K562 (cell line): Measurements from ENCODE around the gene CHRNG. TPM values are rescaled to one million over a fixed set of nuclear protein-coding genes. Genes with fewer than 3 reads are reported as not detected.

Experiments
- ATAC-seq: fragments of 200-7000 bp; cut with Tn5 transposase; 3 replicates; pipeline ENCODE4 v1.9.1; 2020; ENCODE audit warnings: moderate library complexity
- BruUV-seq: library from RNA; stranded (reverse); fragments of 400-500 nt; replicated peaks from 2 replicates; lab custom pipeline; 2021; lab: Mats Ljungman, UMichigan
- CTCF ChIA-PET: fragments of 300-600 bp; formaldehyde crosslinking; extraction: SDS; loops from one replicate; lab custom pipeline; 2021; ENCODE audit warnings: low intra/inter-chr PET ratio; lab: Yijun Ruan, JAX
- POLR2A ChIA-PET: fragments of 300-600, 350-650 bp; sonication (Branson Sonifier 250); formaldehyde crosslinking; extraction: SDS; loops from one replicate; lab custom pipeline; 2021; ENCODE audit warnings: antibody characterized with exemption, inconsistent platforms; lab: Yijun Ruan, JAX
- DNase-seq, 4 experiments: peaks; one replicate each; pipeline versions ENCODE4 v3.0.0 to v3.0.0-alpha.2; 2011 to 2018; ENCODE audit warnings: low spot score in 3 of 4, mixed read lengths in 3 of 4; ENCODE audit errors: extremely low read depth in 1 of 4
- FAIRE-seq: peaks from 2 replicates; lab custom pipeline; 2011; peaks lifted over from hg19 to GRCh38; lab: Jason Lieb, UNC
- H2AFZ ChIP-seq: 2 replicates; pipeline ENCODE4 v1.6.0; 2011; ENCODE audit warnings: low read depth, low read length, control low read depth, inconsistent platforms
- H3K27ac ChIP-seq: fragments of 200-600 bp; 3 replicates; pipeline ENCODE4 v1.8.0; 2011; ENCODE audit warnings: low read depth, mild to moderate bottlenecking, control low read depth, inconsistent platforms, low read length, moderate library complexity, mixed read lengths; ENCODE audit errors: extremely low read depth
- H3K27me3 ChIP-seq, 2 experiments: fragments of 300-600 bp in 1 of 2; 2 replicates in 1 of 2; 3 replicates in 1 of 2; pipeline versions ENCODE4 v1.6.0 to v1.8.0; 2011; ENCODE audit warnings: inconsistent platforms in 2 of 2, low read length in 2 of 2, mild to moderate bottlenecking in 1 of 2, mixed read lengths in 1 of 2, moderate library complexity in 1 of 2; ENCODE audit not compliant: control insufficient read depth in 2 of 2, insufficient read depth in 2 of 2
- H3K36me3 ChIP-seq: fragments of 300-600 bp; 3 replicates; pipeline ENCODE4 v1.8.0; 2011; ENCODE audit warnings: mild to moderate bottlenecking, low read length, inconsistent platforms; ENCODE audit not compliant: control insufficient read depth, insufficient read depth
- H3K4me1 ChIP-seq, 2 experiments: fragments of 200-600 bp in 1 of 2; replicated peaks in 1 of 2; 2 replicates in 1 of 2; 3 replicates in 1 of 2; pipeline versions ENCODE4 v1.5.1 to v1.8.0; 2011; ENCODE audit warnings: inconsistent platforms in 2 of 2, low read length in 2 of 2, mild to moderate bottlenecking in 1 of 2, mixed read lengths in 1 of 2, moderate library complexity in 1 of 2; ENCODE audit not compliant: control insufficient read depth in 2 of 2, insufficient read depth in 2 of 2
- H3K4me2 ChIP-seq: 2 replicates; pipeline ENCODE4 v1.6.1; 2011; ENCODE audit warnings: low read length, control low read depth, inconsistent platforms, mixed read lengths; ENCODE audit not compliant: insufficient read depth
- H3K4me3 ChIP-seq: fragments of 200-600 bp; sonication (generic), shearing (Covaris generic); 2 replicates; pipeline ENCODE4 v1.5.1; 2016; ENCODE audit warnings: control low read depth, inconsistent platforms
- H3K79me2 ChIP-seq: fragments of 200-600 bp; 3 replicates; pipeline ENCODE4 v1.8.0; 2011; ENCODE audit warnings: low read length, inconsistent platforms; ENCODE audit not compliant: control insufficient read depth, insufficient read depth
- H3K9ac ChIP-seq, 2 experiments: 2 replicates each; pipeline versions ENCODE4 v1.6.0 to v1.6.1; 2011; ENCODE audit warnings: low read depth in 2 of 2, low read length in 2 of 2, control low read depth in 1 of 2, inconsistent platforms in 1 of 2, mild to moderate bottlenecking in 1 of 2, mixed read lengths in 1 of 2; ENCODE audit not compliant: insufficient read depth in 1 of 2
- H3K9me1 ChIP-seq: one replicate; pipeline ENCODE4 v1.6.0; 2011; ENCODE audit warnings: inconsistent platforms, mild to moderate bottlenecking, low read length, moderate library complexity; ENCODE audit not compliant: control insufficient read depth, insufficient read depth
- H3K9me3 ChIP-seq: replicated peaks from 2 replicates; pipeline ENCODE4 v1.5.1; 2011; ENCODE audit warnings: low read depth, low read length, inconsistent platforms; ENCODE audit not compliant: control insufficient read depth, insufficient read depth
- H4K20me1 ChIP-seq: replicated peaks from 2 replicates; pipeline ENCODE4 v1.6.1; 2011; ENCODE audit warnings: low read length, inconsistent platforms, mixed read lengths; ENCODE audit not compliant: control insufficient read depth, insufficient read depth
- BRCA1 ChIP-seq, 2 experiments: fragments of 450-650 bp in 1 of 2; sonication (generic) in 1 of 2; formaldehyde crosslinking in 1 of 2; IDR thresholded peaks; 2 replicates each; pipeline versions ENCODE4 v1.5.0 to v1.6.1; 2017 to 2020; ENCODE audit warnings: mild to moderate bottlenecking in 1 of 2, missing genetic modification reagents in 1 of 2
- FOXJ2 ChIP-seq: fragments of 200-800 bp; sonication (Bioruptor generic); IDR thresholded peaks from 2 replicates; pipeline ENCODE4 v1.6.1; 2016; ENCODE audit warnings: missing genetic modification characterization, missing compliant biosample characterization
- HNRNPUL1 ChIP-seq: fragments of 200-400 bp; formaldehyde crosslinking; IDR thresholded peaks from 2 replicates; pipeline ENCODE4 v1.6.1; 2017; ENCODE audit warnings: low read length
- NCOA1 ChIP-seq: fragments of 450-650 bp; IDR thresholded peaks from 2 replicates; pipeline ENCODE4 v1.6.1; 2016; ENCODE audit warnings: low read depth
- NCOA6 ChIP-seq: fragments of 450-650 bp; IDR thresholded peaks from 2 replicates; pipeline ENCODE4 v1.6.1; 2017; ENCODE audit warnings: mild to moderate bottlenecking
- POLR2G ChIP-seq: fragments of 200-400 bp; formaldehyde crosslinking; IDR thresholded peaks from 2 replicates; pipeline ENCODE4 v1.6.1; 2017; ENCODE audit warnings: low read depth, mild to moderate bottlenecking, antibody characterized with exemption, low read length, moderate library complexity
- PPARD ChIP-seq: fragments of 250-450 bp; sonication (Bioruptor Pico); IDR thresholded peaks from 2 replicates; pipeline ENCODE4 v1.8.0; 2022; ENCODE audit warnings: inconsistent platforms, mild to moderate bottlenecking, moderate library complexity
- RBFOX2 ChIP-seq: fragments of 200-400 bp; formaldehyde crosslinking; IDR thresholded peaks from 2 replicates; pipeline ENCODE4 v1.6.1; 2017; ENCODE audit warnings: low read depth, mild to moderate bottlenecking, low read length, moderate library complexity
- RBM14 ChIP-seq: fragments of 200-400 bp; formaldehyde crosslinking; IDR thresholded peaks from 2 replicates; pipeline ENCODE4 v1.6.1; 2018; ENCODE audit warnings: low read depth, mild to moderate bottlenecking, low read length, moderate library complexity, borderline replicate concordance; ENCODE audit not compliant: insufficient read depth
- RUNX1 ChIP-seq: sonication (generic); IDR thresholded peaks from 2 replicates; pipeline ENCODE4 v1.6.1; 2016; ENCODE audit warnings: antibody characterized with exemption, low read depth
- SIN3B ChIP-seq: fragments of 450-650 bp; IDR thresholded peaks from 2 replicates; pipeline ENCODE4 v1.6.1; 2017; ENCODE audit warnings: low read depth, mild to moderate bottlenecking, moderate library complexity
- SMARCE1 ChIP-seq: fragments of 450-650 bp; IDR thresholded peaks from 2 replicates; pipeline ENCODE4 v1.7.1; 2016; ENCODE audit warnings: mild to moderate bottlenecking
- ZFPM2 ChIP-seq: fragments of 250-450 bp; sonication (Bioruptor Pico); IDR thresholded peaks from 2 replicates; pipeline ENCODE4 v1.5.1; 2022; ENCODE audit warnings: mild to moderate bottlenecking
- ZNF134 ChIP-seq: fragments of 250-450 bp; sonication (Bioruptor Pico); conservative IDR thresholded peaks from 2 replicates; pipeline ENCODE4 v1.4.0; 2020
- ZNF174 ChIP-seq: fragments of 250-450 bp; sonication (Bioruptor Pico); IDR thresholded peaks from 2 replicates; pipeline ENCODE4 v1.4.0; 2020; ENCODE audit warnings: mild to moderate bottlenecking
- WGBS: fragments of 100-300 bp; shearing (Covaris generic); methylation state at CpG from one replicate; pipeline ENCODE4 v1.1.6; 2016; ENCODE audit warnings: low coverage, mixed read lengths; ENCODE audit not compliant: insufficient coverage; ENCODE audit errors: missing lambda C conversion rate; 5-methylcytosine and 5-hydroxymethylcytosine counted together
- in situ Hi-C: fragments of 300-500 bp; cut with MboI; formaldehyde crosslinking; loops from 4 replicates; pipeline ENCODE4 v1.15.0; 2018; ENCODE audit warnings: inconsistent platforms, mixed read lengths
- intact Hi-C: fragments of 100-400 bp; cut with micrococcal nuclease; formaldehyde crosslinking; loops from 2 replicates; pipeline ENCODE4 v1.14.2; 2022
- polyA plus RNA-seq, 8 experiments: library from polyadenylated mRNA; depleted of rRNA in 4 of 8; stranded (reverse) in 5 of 8; unstranded in 3 of 8; fragments of >200 nt; fragmentation: Nextera tagmentation in 2 of 8; fragmentation: Illumina TruSeq in 1 of 8; extraction: Ambion mirVana in 2 of 8; extraction: Trizol in 1 of 8; gene quantifications; 2 replicates each; pipeline versions ENCODE4 v1.2.1 to v1.2.3, GENCODE V29; 2011 to 2014; ENCODE audit warnings: inconsistent platforms in 1 of 8, missing spikeins in 1 of 8
- total RNA-seq, 7 experiments: library from RNA; depleted of rRNA in 6 of 7; stranded (reverse); fragments of >200 nt in 6 of 7; fragmentation: Illumina TruSeq in 2 of 7; extraction: Trizol in 2 of 7; gene quantifications; 2 replicates each; pipeline versions ENCODE4 v1.2.1 to v1.2.3, GENCODE V29; 2011 to 2021; ENCODE audit warnings: low replicate concordance in 1 of 7
- TF ChIP-seq, protein P1 (sequence below): sonication (generic); formaldehyde crosslinking; IDR thresholded peaks from 2 replicates; pipeline ENCODE4 v1.8.0; 2022; ENCODE audit warnings: missing genetic modification reagents, mild to moderate bottlenecking, borderline replicate concordance
- TF ChIP-seq, protein P2 (sequence below): sonication (generic); formaldehyde crosslinking; IDR thresholded peaks from 2 replicates; pipeline ENCODE4 v1.9.0; 2022; ENCODE audit warnings: mild to moderate bottlenecking, missing genetic modification reagents
- TF ChIP-seq, protein P3 (sequence below), 2 experiments: fragments of 450-650 bp in 1 of 2; sonication (generic) in 1 of 2; formaldehyde crosslinking; conservative IDR thresholded peaks; 2 replicates each; pipeline versions ENCODE4 v1.4.0 to v1.8.1; 2020 to 2022; ENCODE audit warnings: mild to moderate bottlenecking in 1 of 2, missing genetic modification reagents in 1 of 2

Gene CHRNG
- total and polyA plus RNA-seq, 9 of the 15 experiments (the other 6 are each of a cell fraction or from before 2014, with no cell fraction given): not detected

DNA sequence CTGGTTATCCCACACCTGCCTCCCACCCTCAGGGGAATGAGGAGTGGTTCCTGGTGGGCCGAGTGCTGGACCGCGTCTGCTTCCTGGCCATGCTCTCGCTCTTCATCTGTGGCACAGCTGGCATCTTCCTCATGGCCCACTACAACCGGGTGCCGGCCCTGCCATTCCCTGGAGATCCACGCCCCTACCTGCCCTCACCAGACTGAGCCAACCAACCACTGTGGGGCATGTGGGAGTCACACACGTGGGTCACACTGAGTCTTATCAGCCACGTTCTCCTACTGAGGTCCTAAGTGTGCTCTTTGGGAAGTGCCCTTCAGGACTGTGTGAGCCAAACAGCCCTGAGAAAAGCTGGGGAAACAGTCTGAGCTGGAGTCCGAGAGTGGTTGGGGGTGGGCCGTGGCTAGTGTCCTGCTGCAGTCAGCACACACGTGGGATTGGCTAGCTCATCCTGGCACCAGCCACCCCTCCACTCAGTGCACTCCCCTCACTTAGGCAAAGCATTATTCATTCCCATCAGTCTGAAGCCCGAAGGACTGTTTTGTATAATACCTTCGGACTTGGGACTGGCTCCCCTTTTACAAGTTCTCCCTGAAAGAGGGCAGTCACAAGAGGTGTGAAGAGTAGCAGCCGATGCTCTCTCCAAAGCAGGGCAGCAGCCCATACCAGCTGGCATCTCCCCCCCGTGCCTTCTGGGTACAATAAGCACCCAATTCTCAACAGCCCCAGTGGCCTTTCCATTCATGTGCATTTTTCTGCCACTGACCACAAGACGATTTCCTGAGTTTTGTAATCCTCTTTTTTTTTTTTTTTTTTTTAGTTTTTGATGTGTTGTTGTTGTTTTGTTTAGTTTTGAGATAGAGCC, 6.3 kb downstream of the CHRNG start:
- H3K9ac ChIP-seq: no peak overlapping the region; a peak in 1 of 4 replicates
- H3K27ac ChIP-seq: no peak overlapping the region
- H3K36me3 ChIP-seq: peaks cover 15% of the 10 kb centered on the region; the same call in 2 of the 3 replicates
- H3K27me3 ChIP-seq: no peaks in the 10 kb centered on the region
- no peak for FAIRE-seq
- 70% methylated on average over 7 of the region's 17 CpGs for WGBS
- peak; percentile 43 for TF ChIP-seq POLR2G
- no peak for TF ChIP-seq NCOA1
- TF ChIP-seq, protein P1, sequence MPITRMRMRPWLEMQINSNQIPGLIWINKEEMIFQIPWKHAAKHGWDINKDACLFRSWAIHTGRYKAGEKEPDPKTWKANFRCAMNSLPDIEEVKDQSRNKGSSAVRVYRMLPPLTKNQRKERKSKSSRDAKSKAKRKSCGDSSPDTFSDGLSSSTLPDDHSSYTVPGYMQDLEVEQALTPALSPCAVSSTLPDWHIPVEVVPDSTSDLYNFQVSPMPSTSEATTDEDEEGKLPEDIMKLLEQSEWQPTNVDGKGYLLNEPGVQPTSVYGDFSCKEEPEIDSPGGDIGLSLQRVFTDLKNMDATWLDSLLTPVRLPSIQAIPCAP (CRISPR knock-in tag): no peak
- no peak for TF ChIP-seq BRCA1 (IDR thresholded peaks at IDR 0.05)
- TF ChIP-seq BRCA1 (CRISPR knock-in tag; IDR thresholded peaks at IDR 0.05): no peak
- TF ChIP-seq NCOA6: no peak
- TF ChIP-seq, protein P2, sequence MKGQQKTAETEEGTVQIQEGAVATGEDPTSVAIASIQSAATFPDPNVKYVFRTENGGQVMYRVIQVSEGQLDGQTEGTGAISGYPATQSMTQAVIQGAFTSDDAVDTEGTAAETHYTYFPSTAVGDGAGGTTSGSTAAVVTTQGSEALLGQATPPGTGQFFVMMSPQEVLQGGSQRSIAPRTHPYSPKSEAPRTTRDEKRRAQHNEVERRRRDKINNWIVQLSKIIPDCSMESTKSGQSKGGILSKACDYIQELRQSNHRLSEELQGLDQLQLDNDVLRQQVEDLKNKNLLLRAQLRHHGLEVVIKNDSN (CRISPR knock-in tag): no peak
- TF ChIP-seq ZNF174 (CRISPR knock-in tag): no peak
- no peak for TF ChIP-seq HNRNPUL1
- TF ChIP-seq SIN3B: no peak
- TF ChIP-seq FOXJ2: no peak
- TF ChIP-seq, protein P3, sequence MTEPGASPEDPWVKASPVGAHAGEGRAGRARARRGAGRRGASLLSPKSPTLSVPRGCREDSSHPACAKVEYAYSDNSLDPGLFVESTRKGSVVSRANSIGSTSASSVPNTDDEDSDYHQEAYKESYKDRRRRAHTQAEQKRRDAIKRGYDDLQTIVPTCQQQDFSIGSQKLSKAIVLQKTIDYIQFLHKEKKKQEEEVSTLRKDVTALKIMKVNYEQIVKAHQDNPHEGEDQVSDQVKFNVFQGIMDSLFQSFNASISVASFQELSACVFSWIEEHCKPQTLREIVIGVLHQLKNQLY (CRISPR knock-in tag; conservative IDR thresholded peaks at IDR 0.05): no peak
- TF ChIP-seq RBM14: no peak
- TF ChIP-seq ZNF134: no peak
- TF ChIP-seq RUNX1: no peak
- TF ChIP-seq SMARCE1: no peak
- TF ChIP-seq RBFOX2: 0 out of 2 replicates have a peak, but pooled peaks have one; percentile 19
- no peak for TF ChIP-seq ZFPM2 (CRISPR knock-in tag)
- TF ChIP-seq PPARD (CRISPR knock-in tag): no peak
- no peak overlapping the region for H3K4me2 ChIP-seq
- no TSS peak for BruUV-seq
- DNase-seq: no peak
- no peaks in the 10 kb centered on the region for H3K9me1 ChIP-seq
- no peaks in the 10 kb centered on the region for H4K20me1 ChIP-seq
- H3K4me3 ChIP-seq: no peak overlapping the region
- peaks cover 23% of the 10 kb centered on the region; the same call in 2 of the 3 replicates for H3K79me2 ChIP-seq
- in situ Hi-C loops (no loop called here), intact Hi-C loops (no loop called here)
- ChIA-PET POLR2A (interaction anchor here (0.7 to 2.2 kb wide), 3 partner anchors 14 to 345 kb away, joined by 3 to 5 read pairs (median 3); no protein-coding TSS in a partner anchor), CTCF (no interaction called here)
- peaks cover 0 to 23% of the 10 kb centered on the region in 2 experiments; a peak in 3 of 5 replicates for H3K4me1 ChIP-seq
- no peak overlapping the region for H2AFZ ChIP-seq
- no peak for ATAC-seq
- no peaks in the 10 kb centered on the region for H3K9me3 ChIP-seq
